GM08714 (cell line): ENCODE results near the gene GIT1.

Experiments used
- H3K4me3 ChIP-seq: fragments of 200-500 bp; sonication (Bioruptor generic); 2 replicates; pipeline ENCODE4 v1.5.1; 2014; ENCODE audit warnings: mild to moderate bottlenecking, low read length, inconsistent platforms
- ZNF274 ChIP-seq: IDR thresholded peaks from 2 replicates; pipeline ENCODE4 v1.6.1; 2012; ENCODE audit warnings: mild to moderate bottlenecking, low read depth, low read length

The GIT1 gene

DNA sequence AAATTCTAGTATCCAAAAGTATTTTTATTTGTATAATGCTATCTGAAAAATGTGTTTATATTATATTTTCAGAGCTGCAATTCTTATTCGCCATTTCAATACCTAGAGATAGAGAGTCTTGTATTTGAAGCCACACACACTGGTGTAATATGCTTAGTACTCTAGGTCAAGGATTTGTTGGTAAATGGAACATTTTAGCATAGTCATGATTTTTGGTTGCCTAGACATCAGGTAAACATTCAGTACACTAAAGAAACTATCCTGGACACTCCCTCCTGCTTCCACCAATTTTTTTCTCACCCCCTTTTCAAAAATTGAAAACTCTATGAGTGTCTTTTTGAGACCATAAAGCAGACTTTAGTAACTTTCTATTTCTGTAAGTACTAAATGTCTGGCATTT is 43.4 kb downstream of the GIT1 start:
- TF ChIP-seq ZNF274: no peak

DNA sequence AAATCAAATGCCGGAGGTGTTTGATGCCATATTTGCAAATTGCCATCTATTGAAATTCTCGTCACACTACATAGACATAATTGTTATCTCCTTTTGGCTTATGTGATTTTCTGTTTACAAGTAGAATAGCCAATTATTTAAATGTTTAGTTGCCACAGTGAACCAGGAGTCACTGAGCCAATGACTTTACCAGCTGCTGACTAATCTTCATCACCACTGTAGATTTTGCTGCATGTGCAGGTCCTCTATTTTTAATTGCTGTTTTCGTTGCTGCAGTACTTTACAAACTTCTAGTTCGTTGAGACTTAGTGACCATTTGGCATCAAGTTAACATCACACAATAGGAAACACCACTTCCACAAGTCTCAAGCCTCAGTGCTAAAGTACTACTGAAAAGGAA is 45.4 kb downstream of the GIT1 start:
- no peak for TF ChIP-seq ZNF274
- no peak overlapping the region for H3K4me3 ChIP-seq

More for the DNA sequence above, 43.4 kb downstream of the GIT1 start:
- H3K4me3 ChIP-seq: no peak overlapping the region

DNA sequence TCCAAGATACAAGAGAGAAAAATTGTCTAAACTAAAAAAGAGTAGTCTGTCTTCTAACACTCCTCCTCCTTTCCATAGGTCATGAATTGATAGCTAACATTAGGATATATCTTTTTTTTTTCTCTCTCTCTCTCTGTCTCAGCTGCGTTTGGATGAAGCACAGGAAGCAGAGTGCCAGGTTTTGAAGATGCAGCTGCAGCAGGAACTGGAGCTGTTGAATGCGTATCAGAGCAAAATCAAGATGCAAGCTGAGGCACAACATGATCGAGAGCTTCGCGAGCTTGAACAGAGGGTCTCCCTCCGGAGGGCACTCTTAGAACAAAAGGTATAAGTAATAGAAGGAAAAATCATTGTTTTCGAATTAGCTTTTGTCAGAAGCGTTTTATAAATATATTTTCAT is 55.5 kb downstream of the GIT1 start:
- no peak overlapping the region for H3K4me3 ChIP-seq
- TF ChIP-seq ZNF274: no peak

DNA sequence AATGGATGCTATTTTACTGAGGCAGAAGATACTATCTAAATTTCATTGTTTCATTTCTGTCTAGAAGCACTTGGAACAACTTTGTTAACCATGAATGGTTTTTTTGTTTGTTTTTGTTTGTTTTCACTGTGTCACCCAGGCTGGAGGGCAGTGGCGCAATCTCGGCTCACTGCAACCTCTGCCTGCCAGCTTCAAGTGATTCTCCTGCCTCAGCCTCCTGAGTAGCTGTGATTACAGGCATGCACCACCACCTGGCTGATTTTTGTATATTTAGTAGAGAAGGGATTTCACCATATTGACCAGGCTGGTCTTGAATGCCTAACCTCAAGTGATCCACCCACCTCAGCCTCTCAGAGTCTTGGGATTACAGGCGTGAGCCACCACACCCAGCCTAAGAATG is 63.1 kb downstream of the GIT1 start:
- no peak overlapping the region for H3K4me3 ChIP-seq
- no peak for TF ChIP-seq ZNF274

DNA sequence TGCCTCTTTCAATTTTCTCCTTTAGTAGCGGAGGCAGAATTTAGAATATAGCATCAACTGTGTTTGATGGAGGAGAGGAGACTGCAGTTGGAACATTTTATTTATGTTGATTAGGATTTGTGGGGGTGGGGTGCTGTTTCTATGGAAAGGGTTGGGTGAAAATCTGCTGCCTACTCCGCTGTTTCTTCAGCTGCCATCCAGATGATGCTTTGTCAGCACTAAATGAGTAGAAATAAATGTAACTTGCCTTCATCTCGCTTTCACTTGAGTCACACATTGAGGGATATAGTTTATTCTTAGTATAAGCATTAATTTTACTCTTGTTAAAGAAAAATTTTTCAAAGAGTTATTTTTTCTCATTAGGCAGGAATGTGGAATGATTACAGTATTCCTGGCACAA is 64.8 kb downstream of the GIT1 start:
- TF ChIP-seq ZNF274: no peak
- H3K4me3 ChIP-seq: no peak overlapping the region
